Left ventricle myocardium inferior (tissue), 1 donor: ENCODE results near the gene GABARAP. TPM values are rescaled to one million over a fixed set of nuclear protein-coding genes. Genes with fewer than 3 reads are reported as not detected.

Experiments
- DNase-seq: peaks from one replicate; pipeline ENCODE4 v3.0.0-alpha.2; 2020
- H3K27ac ChIP-seq: fragments of 200-600 bp; replicated peaks from 2 replicates; pipeline ENCODE4 v1.8.0; 2021
- H3K27me3 ChIP-seq: fragments of 200-600 bp; 2 replicates; pipeline ENCODE4 v1.8.0; 2021; ENCODE audit warnings: low read depth
- H3K36me3 ChIP-seq: fragments of 200-600 bp; 2 replicates; pipeline ENCODE4 v1.8.0; 2021
- H3K4me1 ChIP-seq: fragments of 200-600 bp; 2 replicates; pipeline ENCODE4 v1.8.0; 2021
- H3K4me3 ChIP-seq: fragments of 200-600 bp; 2 replicates; pipeline ENCODE4 v1.8.0; 2021; ENCODE audit warnings: mild to moderate bottlenecking, moderate library complexity
- H3K9me3 ChIP-seq: fragments of 200-600 bp; replicated peaks from 2 replicates; pipeline ENCODE4 v1.8.0; 2021
- intact Hi-C: fragments of 100-400 bp; cut with micrococcal nuclease; formaldehyde crosslinking; loops from one replicate; pipeline ENCODE4 v1.11.0; 2022
- total RNA-seq: library from RNA; stranded (reverse); fragmentation: NEBNext Ultra II Directional; extraction: Animal tissue kit (Norgen Biotek cat#: 25700); gene quantifications from one replicate; pipeline ENCODE4 v1.2.1, GENCODE V29; 2021
- TF ChIP-seq, protein P1 (sequence below): fragments of 200-600 bp; IDR thresholded peaks from 2 replicates; pipeline ENCODE4 v1.8.0; 2021; ENCODE audit warnings: antibody characterized with exemption, mild to moderate bottlenecking, borderline replicate concordance
- donor health status: DM: no; HTN: yes; CAD: no; lungs with severe emphysema.

The GABARAP gene
- total RNA-seq, 1 donor from 2014 or later: 394 TPM

DNA sequence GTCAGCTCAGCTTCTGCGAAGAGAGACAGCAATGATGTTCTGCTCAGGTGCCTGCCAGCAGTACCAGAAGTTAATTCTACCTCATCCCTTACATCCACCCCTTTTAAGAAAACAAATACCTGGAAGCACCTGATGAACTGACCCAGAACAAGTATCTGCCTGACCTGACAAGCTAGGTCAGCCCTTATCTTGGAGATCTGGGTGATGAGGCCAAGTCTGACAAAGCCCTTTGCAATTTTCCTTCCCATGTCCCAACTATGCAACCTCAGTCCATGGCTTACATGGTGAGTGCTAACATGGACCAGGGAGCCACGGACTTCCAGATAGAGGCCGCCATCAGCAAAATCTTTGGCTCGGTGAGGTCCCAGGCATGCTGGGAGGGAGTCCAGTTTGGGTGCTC is 18.9 kb downstream of the GABARAP start:
- Histone ChIP-seq H3K4me1 (peaks cover 74% of the 10 kb centered on the region), H3K4me3 (no peak overlapping the region), H3K27me3 (no peaks in the 10 kb centered on the region), H3K36me3 (peaks cover 78% of the 10 kb centered on the region), H3K9me3 (no peaks in the 10 kb centered on the region), H3K27ac (peak overlapping the region; percentile 42)
- TF ChIP-seq, protein P1, sequence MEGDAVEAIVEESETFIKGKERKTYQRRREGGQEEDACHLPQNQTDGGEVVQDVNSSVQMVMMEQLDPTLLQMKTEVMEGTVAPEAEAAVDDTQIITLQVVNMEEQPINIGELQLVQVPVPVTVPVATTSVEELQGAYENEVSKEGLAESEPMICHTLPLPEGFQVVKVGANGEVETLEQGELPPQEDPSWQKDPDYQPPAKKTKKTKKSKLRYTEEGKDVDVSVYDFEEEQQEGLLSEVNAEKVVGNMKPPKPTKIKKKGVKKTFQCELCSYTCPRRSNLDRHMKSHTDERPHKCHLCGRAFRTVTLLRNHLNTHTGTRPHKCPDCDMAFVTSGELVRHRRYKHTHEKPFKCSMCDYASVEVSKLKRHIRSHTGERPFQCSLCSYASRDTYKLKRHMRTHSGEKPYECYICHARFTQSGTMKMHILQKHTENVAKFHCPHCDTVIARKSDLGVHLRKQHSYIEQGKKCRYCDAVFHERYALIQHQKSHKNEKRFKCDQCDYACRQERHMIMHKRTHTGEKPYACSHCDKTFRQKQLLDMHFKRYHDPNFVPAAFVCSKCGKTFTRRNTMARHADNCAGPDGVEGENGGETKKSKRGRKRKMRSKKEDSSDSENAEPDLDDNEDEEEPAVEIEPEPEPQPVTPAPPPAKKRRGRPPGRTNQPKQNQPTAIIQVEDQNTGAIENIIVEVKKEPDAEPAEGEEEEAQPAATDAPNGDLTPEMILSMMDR: no peak
- intact Hi-C loops: no loop called here
- no peak for DNase-seq

DNA sequence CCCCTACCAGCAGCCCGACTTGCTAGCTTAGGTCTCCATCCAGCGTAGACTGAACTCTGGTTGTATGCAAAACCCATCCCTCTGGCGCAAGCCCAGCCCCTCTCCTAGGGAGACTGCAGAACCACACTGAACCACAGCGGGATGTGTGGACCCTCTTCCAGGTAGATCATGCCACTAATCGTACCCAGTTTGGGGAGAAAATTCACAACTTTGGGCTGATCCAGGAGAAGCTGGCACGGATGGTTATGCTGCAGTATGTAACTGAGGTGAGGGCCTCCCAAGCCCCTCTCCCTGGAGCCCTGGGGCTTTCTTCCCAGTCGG is 19.3 kb downstream of the GABARAP start:
- H3K27me3 ChIP-seq: no peaks in the 10 kb centered on the region
- H3K9me3 ChIP-seq: no peaks in the 10 kb centered on the region
- H3K36me3 ChIP-seq: peaks cover 74% of the 10 kb centered on the region
- peaks cover 79% of the 10 kb centered on the region for H3K4me1 ChIP-seq
- TF ChIP-seq, protein P1: no peak
- peak overlapping the region; percentile 42 for H3K27ac ChIP-seq
- H3K4me3 ChIP-seq: no peak overlapping the region
- DNase-seq: no peak
- intact Hi-C loops: no loop called here

DNA sequence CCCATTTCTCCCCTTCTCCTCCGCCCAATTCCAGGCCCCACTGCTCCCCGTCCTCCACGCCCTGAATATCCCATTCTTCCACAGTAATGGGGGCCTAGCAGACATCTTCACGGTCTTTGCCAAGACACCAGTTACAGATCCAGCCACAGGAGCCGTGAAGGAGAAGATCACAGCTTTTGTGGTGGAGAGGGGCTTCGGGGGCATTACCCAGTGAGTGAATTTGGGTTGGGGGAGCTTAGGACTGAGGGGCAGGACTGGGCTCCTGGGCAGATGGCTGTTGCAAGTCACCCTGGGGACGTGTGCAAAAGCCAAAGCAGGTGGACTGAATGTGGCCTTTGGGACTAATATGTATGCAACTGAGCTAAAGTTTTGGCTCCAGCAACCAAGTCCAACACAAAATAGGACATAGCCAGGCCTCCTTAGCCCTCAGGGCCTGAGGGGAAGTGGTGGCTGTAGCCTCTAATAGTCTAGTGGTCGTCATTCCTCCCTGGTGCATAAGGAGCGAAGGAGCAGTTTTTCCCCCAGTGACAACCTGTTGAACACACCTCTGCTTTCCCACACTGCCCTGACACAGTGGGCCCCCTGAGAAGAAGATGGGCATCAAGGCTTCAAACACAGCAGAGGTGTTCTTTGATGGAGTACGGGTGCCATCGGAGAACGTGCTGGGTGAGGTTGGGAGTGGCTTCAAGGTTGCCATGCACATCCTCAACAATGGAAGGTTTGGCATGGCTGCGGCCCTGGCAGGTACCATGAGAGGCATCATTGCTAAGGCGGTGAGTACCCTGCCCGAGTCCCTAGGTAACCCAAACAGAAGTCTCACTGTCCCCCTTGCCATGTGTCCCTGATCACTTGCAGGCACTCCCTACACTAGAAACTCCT is 19.9 kb downstream of the GABARAP start:
- H3K9me3 ChIP-seq: no peaks in the 10 kb centered on the region
- H3K27ac ChIP-seq: peak overlapping the region; percentile 98
- no peak overlapping the region for H3K4me3 ChIP-seq
- no peaks in the 10 kb centered on the region for H3K27me3 ChIP-seq
- H3K36me3 ChIP-seq: peaks cover 68% of the 10 kb centered on the region
- TF ChIP-seq, protein P1: no peak
- DNase-seq: no peak
- peaks cover 84% of the 10 kb centered on the region for H3K4me1 ChIP-seq
- intact Hi-C loops: no loop called here

DNA sequence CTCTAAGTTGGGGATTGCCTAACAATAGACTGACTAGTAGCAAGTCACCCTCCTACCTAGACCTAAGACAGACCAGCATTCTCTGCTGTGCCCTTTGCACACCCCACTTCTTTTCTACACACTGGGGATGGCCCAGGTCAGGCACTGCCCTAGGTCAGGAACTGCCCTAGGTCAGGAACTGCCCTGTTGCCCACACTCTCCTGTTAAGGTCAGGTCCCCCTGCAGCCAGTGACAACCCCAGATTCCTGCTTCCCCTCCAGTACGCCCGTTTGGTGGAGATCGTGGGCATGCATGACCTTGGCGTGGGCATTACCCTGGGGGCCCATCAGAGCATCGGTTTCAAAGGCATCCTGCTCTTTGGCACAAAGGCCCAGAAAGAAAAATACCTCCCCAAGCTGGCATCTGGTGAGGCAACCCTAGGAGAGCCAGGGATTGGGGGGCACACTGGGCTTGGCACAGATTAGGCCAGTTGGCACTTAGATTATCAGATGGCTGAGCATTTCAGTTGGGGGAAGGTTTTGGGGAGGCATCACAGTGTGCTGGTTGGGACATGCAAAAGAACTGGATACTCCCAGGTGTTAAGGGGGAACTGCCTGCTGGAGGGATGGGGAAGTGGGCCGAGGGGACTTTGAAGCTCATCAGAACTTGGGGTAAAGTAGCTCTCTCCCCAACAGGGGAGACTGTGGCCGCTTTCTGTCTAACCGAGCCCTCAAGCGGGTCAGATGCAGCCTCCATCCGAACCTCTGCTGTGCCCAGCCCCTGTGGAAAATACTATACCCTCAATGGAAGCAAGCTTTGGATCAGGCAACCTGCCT is 20.8 kb downstream of the GABARAP start:
- Histone ChIP-seq H3K27me3 (no peaks in the 10 kb centered on the region), H3K36me3 (peaks cover 60% of the 10 kb centered on the region), H3K4me1 (peaks cover 92% of the 10 kb centered on the region), H3K27ac (peak overlapping the region; percentile 98), H3K4me3 (peak overlapping the region; percentile 85), H3K9me3 (no peaks in the 10 kb centered on the region)
- TF ChIP-seq, protein P1: no peak
- no peak for DNase-seq
- intact Hi-C loops: no loop called here

DNA sequence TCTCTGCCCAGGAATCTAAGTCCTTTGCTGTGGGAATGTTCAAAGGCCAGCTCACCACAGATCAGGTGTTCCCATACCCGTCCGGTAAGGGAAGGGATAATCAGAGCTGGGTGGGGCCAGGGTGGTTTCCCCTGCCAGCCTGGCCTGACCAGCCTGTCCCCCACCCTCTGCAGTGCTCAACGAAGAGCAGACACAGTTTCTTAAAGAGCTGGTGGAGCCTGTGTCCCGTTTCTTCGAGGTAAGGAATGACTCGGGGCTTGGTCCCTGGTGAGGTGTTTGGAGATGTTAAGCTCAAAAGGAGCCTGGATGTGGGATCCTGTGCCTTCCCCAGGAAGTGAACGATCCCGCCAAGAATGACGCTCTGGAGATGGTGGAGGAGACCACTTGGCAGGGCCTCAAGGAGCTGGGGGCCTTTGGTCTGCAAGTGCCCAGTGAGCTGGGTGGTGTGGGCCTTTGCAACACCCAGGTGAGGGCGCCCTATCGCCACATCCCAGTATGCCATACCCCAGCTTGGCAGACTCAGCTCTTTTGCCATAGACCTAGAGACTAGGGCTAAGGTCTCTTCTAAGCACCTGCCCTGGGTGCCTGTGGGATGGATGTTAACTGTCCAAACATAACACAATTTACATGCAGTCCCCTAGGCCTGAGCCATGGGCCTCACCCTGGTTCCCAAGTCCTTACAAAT is 21.5 kb downstream of the GABARAP start:
- peaks cover 97% of the 10 kb centered on the region for H3K4me1 ChIP-seq
- TF ChIP-seq, protein P1: peak; percentile 40
- H3K36me3 ChIP-seq: peaks cover 52% of the 10 kb centered on the region
- H3K27ac ChIP-seq: peak overlapping the region; percentile 98
- H3K9me3 ChIP-seq: no peaks in the 10 kb centered on the region
- no peaks in the 10 kb centered on the region for H3K27me3 ChIP-seq
- peak overlapping the region; percentile 85 for H3K4me3 ChIP-seq
- intact Hi-C loops: no loop called here
- DNase-seq: no peak
